GM12878 (cell line): ENCODE measurements around the gene SP3.

ENCODE experiments used
- ASH2L ChIP-seq: fragments of 300-600, 200-600 bp; sonication (generic); IDR thresholded peaks from 2 replicates; pipeline ENCODE4 v1.6.1; 2017; ENCODE audit warnings: low read depth, mild to moderate bottlenecking, borderline replicate concordance
- CHD2 ChIP-seq: IDR thresholded peaks from 2 replicates; pipeline ENCODE4 v1.6.1; 2011; ENCODE audit warnings: low read depth, low read length, improper control_type of control experiment, borderline replicate concordance
- EZH2 ChIP-seq: IDR thresholded peaks from 2 replicates; pipeline ENCODE4 v1.6.1; 2012; ENCODE audit warnings: low read depth, mild to moderate bottlenecking, control low read depth, inconsistent platforms, low read length, borderline replicate concordance; ENCODE audit not compliant: control insufficient read depth
- NR2C1 ChIP-seq: fragments of 450-650 bp; IDR thresholded peaks from 2 replicates; pipeline ENCODE4 v1.6.1; 2017; ENCODE audit warnings: antibody characterized with exemption, mild to moderate bottlenecking, moderate library complexity
- NRF1 ChIP-seq: conservative IDR thresholded peaks from 2 replicates; pipeline ENCODE4 v1.6.1; 2011; ENCODE audit warnings: mild to moderate bottlenecking, low read depth, low read length, improper control_type of control experiment
- POLR2A ChIP-seq: IDR thresholded peaks from 2 replicates; pipeline ENCODE4 v1.6.1; 2011; ENCODE audit warnings: low read depth, mild to moderate bottlenecking, low read length
- RCOR1 ChIP-seq: conservative IDR thresholded peaks from 2 replicates; pipeline ENCODE4 v1.6.1; 2012; ENCODE audit warnings: low read depth, low read length, improper control_type of control experiment
- SRF ChIP-seq, 2 experiments: IDR thresholded peaks; 2 replicates each; pipeline ENCODE4 v1.6.1; 2011; ENCODE audit warnings: low read depth in 2 of 2, low read length in 2 of 2, mild to moderate bottlenecking in 1 of 2, moderate library complexity in 1 of 2
- TF ChIP-seq, protein P1 (sequence below): IDR thresholded peaks from 2 replicates; pipeline ENCODE4 v1.6.1; 2011; ENCODE audit warnings: low read depth, low read length, improper control_type of control experiment, borderline replicate concordance
- TF ChIP-seq, protein P2 (sequence below): IDR thresholded peaks from 2 replicates; pipeline ENCODE4 v1.6.1; 2012; ENCODE audit warnings: mild to moderate bottlenecking, low read depth, low read length
- TF ChIP-seq, protein P3 (sequence below): fragments of 450-650 bp; IDR thresholded peaks from 2 replicates; pipeline ENCODE4 v1.6.1; 2017; ENCODE audit warnings: mild to moderate bottlenecking
- TF ChIP-seq, protein P4 (sequence below), 3 experiments: IDR thresholded peaks in 2 of 3; conservative IDR thresholded peaks in 1 of 3; 2 replicates each; pipeline ENCODE4 v1.5.1; 2011; ENCODE audit warnings: low read depth in 3 of 3, low read length in 3 of 3, mild to moderate bottlenecking in 3 of 3, control low read depth in 2 of 3, moderate library complexity in 2 of 3, inconsistent platforms in 1 of 3, mixed read lengths in 1 of 3; ENCODE audit not compliant: control insufficient read depth in 2 of 3, insufficient read depth in 1 of 3; ENCODE audit errors: extremely low read depth in 1 of 3
- TF ChIP-seq, protein P5 (sequence below): fragments of 150-350 bp; IDR thresholded peaks from 2 replicates; pipeline ENCODE4 v1.6.1; 2016; ENCODE audit warnings: low read depth, low read length
- TF ChIP-seq, protein P6 (sequence below): fragments of 150-350 bp; IDR thresholded peaks from 2 replicates; pipeline ENCODE4 v1.6.1; 2014; ENCODE audit warnings: mild to moderate bottlenecking, low read depth, low read length

DNA sequence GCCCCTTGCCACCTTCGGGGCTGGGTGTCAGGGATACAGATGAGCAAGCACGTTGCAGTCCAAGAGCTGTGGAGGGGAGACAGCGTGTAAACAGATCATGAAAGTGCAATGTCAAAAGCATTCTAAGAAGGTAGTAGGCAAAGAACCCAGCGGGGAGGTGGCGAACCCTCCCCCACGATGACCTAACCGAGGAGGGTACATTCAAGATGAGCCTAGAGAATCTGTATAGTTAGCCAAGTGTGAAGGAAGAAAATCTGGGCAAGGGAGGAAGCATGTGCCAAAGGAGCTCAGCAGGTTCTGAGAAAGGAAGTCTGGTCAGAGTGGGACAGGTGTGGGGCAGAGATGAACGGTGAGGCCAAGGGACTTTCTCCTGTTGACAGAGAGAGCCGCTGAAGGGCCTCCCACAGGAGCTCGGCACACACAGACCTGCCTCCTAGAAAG, 106.9 kb downstream of the SP3 start:
- TF ChIP-seq NRF1 = no peak
- TF ChIP-seq, protein P1, sequence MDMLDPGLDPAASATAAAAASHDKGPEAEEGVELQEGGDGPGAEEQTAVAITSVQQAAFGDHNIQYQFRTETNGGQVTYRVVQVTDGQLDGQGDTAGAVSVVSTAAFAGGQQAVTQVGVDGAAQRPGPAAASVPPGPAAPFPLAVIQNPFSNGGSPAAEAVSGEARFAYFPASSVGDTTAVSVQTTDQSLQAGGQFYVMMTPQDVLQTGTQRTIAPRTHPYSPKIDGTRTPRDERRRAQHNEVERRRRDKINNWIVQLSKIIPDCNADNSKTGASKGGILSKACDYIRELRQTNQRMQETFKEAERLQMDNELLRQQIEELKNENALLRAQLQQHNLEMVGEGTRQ = no peak
- no peak for TF ChIP-seq CHD2
- TF ChIP-seq, protein P2, sequence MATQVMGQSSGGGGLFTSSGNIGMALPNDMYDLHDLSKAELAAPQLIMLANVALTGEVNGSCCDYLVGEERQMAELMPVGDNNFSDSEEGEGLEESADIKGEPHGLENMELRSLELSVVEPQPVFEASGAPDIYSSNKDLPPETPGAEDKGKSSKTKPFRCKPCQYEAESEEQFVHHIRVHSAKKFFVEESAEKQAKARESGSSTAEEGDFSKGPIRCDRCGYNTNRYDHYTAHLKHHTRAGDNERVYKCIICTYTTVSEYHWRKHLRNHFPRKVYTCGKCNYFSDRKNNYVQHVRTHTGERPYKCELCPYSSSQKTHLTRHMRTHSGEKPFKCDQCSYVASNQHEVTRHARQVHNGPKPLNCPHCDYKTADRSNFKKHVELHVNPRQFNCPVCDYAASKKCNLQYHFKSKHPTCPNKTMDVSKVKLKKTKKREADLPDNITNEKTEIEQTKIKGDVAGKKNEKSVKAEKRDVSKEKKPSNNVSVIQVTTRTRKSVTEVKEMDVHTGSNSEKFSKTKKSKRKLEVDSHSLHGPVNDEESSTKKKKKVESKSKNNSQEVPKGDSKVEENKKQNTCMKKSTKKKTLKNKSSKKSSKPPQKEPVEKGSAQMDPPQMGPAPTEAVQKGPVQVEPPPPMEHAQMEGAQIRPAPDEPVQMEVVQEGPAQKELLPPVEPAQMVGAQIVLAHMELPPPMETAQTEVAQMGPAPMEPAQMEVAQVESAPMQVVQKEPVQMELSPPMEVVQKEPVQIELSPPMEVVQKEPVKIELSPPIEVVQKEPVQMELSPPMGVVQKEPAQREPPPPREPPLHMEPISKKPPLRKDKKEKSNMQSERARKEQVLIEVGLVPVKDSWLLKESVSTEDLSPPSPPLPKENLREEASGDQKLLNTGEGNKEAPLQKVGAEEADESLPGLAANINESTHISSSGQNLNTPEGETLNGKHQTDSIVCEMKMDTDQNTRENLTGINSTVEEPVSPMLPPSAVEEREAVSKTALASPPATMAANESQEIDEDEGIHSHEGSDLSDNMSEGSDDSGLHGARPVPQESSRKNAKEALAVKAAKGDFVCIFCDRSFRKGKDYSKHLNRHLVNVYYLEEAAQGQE = no peak
- no peak for TF ChIP-seq ASH2L
- TF ChIP-seq SRF (IDR thresholded peaks at IDR 0.05; ENCODE audit: low read depth in 2 of 2, low read length in 2 of 2) = no peak
- no peak for TF ChIP-seq NR2C1
- TF ChIP-seq, protein P3, sequence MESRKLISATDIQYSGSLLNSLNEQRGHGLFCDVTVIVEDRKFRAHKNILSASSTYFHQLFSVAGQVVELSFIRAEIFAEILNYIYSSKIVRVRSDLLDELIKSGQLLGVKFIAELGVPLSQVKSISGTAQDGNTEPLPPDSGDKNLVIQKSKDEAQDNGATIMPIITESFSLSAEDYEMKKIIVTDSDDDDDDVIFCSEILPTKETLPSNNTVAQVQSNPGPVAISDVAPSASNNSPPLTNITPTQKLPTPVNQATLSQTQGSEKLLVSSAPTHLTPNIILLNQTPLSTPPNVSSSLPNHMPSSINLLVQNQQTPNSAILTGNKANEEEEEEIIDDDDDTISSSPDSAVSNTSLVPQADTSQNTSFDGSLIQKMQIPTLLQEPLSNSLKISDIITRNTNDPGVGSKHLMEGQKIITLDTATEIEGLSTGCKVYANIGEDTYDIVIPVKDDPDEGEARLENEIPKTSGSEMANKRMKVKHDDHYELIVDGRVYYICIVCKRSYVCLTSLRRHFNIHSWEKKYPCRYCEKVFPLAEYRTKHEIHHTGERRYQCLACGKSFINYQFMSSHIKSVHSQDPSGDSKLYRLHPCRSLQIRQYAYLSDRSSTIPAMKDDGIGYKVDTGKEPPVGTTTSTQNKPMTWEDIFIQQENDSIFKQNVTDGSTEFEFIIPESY = no peak
- TF ChIP-seq, protein P4, sequence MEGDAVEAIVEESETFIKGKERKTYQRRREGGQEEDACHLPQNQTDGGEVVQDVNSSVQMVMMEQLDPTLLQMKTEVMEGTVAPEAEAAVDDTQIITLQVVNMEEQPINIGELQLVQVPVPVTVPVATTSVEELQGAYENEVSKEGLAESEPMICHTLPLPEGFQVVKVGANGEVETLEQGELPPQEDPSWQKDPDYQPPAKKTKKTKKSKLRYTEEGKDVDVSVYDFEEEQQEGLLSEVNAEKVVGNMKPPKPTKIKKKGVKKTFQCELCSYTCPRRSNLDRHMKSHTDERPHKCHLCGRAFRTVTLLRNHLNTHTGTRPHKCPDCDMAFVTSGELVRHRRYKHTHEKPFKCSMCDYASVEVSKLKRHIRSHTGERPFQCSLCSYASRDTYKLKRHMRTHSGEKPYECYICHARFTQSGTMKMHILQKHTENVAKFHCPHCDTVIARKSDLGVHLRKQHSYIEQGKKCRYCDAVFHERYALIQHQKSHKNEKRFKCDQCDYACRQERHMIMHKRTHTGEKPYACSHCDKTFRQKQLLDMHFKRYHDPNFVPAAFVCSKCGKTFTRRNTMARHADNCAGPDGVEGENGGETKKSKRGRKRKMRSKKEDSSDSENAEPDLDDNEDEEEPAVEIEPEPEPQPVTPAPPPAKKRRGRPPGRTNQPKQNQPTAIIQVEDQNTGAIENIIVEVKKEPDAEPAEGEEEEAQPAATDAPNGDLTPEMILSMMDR (IDR thresholded peaks at IDR 0.05 in 2 of 3, conservative IDR thresholded peaks at IDR 0.05 in 1 of 3; ENCODE audit: control insufficient read depth in 2 of 3, extremely low read depth in 1 of 3, insufficient read depth in 1 of 3, low read depth in 3 of 3, low read length in 3 of 3) = no peak
- TF ChIP-seq, protein P5, sequence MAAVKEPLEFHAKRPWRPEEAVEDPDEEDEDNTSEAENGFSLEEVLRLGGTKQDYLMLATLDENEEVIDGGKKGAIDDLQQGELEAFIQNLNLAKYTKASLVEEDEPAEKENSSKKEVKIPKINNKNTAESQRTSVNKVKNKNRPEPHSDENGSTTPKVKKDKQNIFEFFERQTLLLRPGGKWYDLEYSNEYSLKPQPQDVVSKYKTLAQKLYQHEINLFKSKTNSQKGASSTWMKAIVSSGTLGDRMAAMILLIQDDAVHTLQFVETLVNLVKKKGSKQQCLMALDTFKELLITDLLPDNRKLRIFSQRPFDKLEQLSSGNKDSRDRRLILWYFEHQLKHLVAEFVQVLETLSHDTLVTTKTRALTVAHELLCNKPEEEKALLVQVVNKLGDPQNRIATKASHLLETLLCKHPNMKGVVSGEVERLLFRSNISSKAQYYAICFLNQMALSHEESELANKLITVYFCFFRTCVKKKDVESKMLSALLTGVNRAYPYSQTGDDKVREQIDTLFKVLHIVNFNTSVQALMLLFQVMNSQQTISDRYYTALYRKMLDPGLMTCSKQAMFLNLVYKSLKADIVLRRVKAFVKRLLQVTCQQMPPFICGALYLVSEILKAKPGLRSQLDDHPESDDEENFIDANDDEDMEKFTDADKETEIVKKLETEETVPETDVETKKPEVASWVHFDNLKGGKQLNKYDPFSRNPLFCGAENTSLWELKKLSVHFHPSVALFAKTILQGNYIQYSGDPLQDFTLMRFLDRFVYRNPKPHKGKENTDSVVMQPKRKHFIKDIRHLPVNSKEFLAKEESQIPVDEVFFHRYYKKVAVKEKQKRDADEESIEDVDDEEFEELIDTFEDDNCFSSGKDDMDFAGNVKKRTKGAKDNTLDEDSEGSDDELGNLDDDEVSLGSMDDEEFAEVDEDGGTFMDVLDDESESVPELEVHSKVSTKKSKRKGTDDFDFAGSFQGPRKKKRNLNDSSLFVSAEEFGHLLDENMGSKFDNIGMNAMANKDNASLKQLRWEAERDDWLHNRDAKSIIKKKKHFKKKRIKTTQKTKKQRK = no peak
- TF ChIP-seq, protein P6, sequence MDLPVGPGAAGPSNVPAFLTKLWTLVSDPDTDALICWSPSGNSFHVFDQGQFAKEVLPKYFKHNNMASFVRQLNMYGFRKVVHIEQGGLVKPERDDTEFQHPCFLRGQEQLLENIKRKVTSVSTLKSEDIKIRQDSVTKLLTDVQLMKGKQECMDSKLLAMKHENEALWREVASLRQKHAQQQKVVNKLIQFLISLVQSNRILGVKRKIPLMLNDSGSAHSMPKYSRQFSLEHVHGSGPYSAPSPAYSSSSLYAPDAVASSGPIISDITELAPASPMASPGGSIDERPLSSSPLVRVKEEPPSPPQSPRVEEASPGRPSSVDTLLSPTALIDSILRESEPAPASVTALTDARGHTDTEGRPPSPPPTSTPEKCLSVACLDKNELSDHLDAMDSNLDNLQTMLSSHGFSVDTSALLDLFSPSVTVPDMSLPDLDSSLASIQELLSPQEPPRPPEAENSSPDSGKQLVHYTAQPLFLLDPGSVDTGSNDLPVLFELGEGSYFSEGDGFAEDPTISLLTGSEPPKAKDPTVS = no peak
- no peak for TF ChIP-seq POLR2A
- TF ChIP-seq EZH2 = no peak
- no peak for TF ChIP-seq RCOR1
